Large intestine (tissue), 3 donors: ENCODE data around the gene CEBPG. TPM values are rescaled to one million over a fixed set of nuclear protein-coding genes. Genes with fewer than 3 reads are reported as not detected.

Experiments
- DNase-seq, 2 donors: peaks; one replicate each; pipeline versions ENCODE4 v3.0.0 to v3.0.0-alpha.2; 2013
- H3K27ac ChIP-seq: one replicate; pipeline ENCODE4 v1.5.1; 2013; ENCODE audit warnings: low read length
- H3K27me3 ChIP-seq: 2 replicates; pipeline ENCODE4 v1.6.1; 2013; ENCODE audit warnings: low read length; ENCODE audit not compliant: control insufficient read depth, insufficient read depth
- H3K36me3 ChIP-seq: 2 replicates; pipeline ENCODE4 v1.6.1; 2013; ENCODE audit warnings: low read length; ENCODE audit not compliant: control insufficient read depth, insufficient read depth
- H3K4me1 ChIP-seq: one replicate; pipeline ENCODE4 v1.6.1; 2013; ENCODE audit warnings: low read length; ENCODE audit not compliant: control insufficient read depth, insufficient read depth
- H3K4me3 ChIP-seq: one replicate; pipeline ENCODE4 v1.5.1; 2013; ENCODE audit warnings: low read length
- H3K9me3 ChIP-seq: one replicate; pipeline ENCODE4 v1.6.1; 2013; ENCODE audit warnings: mild to moderate bottlenecking, low read depth, low read length, moderate library complexity; ENCODE audit not compliant: control insufficient read depth
- WGBS: methylation state at CpG from one replicate; pipeline ENCODE4 v1.1.5; 2013; ENCODE audit warnings: low lambda C conversion rate; ENCODE audit not compliant: insufficient coverage; 5-methylcytosine and 5-hydroxymethylcytosine counted together
- polyA plus RNA-seq: library from polyadenylated mRNA; unstranded; fragments of 120-200 nt; gene quantifications from one replicate; pipeline ENCODE4 v1.2.1, GENCODE V29; 2013

Gene CEBPG
- polyA plus RNA-seq, 1 donor, result 62.9 TPM

DNA sequence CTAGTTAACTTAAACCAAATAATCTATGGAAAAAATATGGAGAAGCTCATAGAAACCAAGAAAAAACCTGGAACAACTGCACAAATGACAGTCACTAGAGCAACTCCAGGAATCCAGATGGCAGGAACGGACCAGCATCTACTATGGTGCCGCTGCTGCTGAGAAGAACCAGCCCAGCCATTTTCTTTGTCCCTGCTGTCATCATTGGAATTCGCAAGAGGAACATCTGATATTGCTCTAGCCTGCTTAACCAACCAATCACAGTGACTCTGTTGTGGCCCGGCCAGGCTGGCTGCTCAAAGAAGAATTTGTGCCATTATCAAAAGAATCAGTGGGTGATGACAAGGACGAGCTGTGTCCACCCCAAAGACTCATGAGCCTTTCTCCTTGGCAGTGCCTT is 38.1 kb upstream of the CEBPG start:
- H3K9me3 ChIP-seq, result no peaks in the 10 kb centered on the region
- WGBS, result no CpG with 5 or more reads among the region's 5 CpGs

DNA sequence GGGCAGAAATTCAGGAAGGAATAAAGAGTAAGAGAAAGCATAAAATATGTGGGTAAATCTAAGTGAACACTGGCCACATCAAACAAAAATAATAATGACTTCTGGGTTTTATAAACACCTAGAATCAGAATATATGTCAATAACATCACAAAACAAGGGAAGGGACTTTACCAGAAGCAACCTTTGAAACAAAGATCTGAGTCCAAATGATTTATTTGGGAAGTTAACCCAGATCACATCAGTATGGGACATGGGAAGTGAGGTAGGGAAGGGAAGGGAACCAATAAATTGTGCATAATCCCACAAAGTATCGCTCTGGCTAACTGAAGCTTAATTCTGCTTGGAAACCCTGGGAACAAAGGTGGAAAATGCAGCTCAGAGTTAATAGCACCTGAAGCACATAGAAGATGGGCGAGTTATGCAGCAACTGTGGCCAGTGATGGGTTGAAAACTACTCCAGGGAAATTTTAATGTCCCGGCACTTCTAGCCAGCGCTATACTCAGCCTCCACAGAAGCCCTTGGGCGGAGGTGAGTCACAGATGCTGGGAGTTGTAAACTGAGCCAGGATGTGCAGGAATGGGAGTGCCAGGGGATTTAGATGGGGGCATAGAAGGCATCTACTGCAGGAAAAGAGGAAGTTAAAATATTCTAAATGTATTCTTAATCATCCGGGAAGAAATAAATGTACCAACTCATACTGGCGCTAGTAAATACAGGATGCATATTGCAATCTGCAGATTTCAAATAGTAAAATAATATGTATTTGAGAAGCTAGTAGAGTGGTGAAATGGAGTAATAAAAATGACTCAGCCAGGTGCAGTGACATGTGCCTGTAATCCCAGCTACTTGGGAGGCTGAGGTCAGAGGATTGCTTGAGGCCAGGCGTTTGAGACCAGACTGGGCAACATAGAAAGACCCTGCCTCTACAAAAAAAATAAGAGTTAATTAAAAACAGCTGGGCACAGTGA is 34.2 kb upstream of the CEBPG start:
- H3K27ac ChIP-seq, result no peak overlapping the region
- no peak for DNase-seq
- H3K36me3 ChIP-seq, result no peaks in the 10 kb centered on the region
- H3K4me1 ChIP-seq, result peaks cover 3% of the 10 kb centered on the region
- no peaks in the 10 kb centered on the region for H3K27me3 ChIP-seq
- no peaks in the 10 kb centered on the region for H3K9me3 ChIP-seq
- no peak overlapping the region for H3K4me3 ChIP-seq
- WGBS, result 100% methylated on average over 2 of the region's 8 CpGs

More for the DNA sequence above, 38.1 kb upstream of the CEBPG start:
- DNase-seq, result no peak
- H3K4me1 ChIP-seq, result peaks cover 3% of the 10 kb centered on the region
- H3K27ac ChIP-seq, result no peak overlapping the region
- H3K4me3 ChIP-seq, result no peak overlapping the region
- no peaks in the 10 kb centered on the region for H3K36me3 ChIP-seq
- no peaks in the 10 kb centered on the region for H3K27me3 ChIP-seq

DNA sequence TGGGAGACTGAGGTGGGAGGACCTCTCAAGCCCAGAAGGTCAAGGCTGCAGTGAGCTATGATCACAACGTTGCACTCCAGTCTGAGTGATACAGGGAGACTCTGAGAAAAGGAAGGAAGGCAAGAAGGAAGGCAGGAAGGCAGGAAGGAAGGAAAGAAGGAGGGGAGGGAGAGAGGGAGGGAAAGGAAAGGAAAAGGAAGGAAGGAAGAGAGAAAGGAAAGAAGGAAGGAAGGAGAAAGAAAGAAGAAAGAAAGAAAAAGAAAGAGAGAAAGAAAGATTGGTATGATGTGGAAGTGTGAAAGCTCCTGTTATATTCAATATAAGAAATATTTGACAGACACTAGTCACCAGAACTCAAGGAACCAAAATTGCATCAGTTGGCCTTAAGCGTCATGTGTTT is 32.5 kb upstream of the CEBPG start:
- no peaks in the 10 kb centered on the region for H3K36me3 ChIP-seq
- no peaks in the 10 kb centered on the region for H3K9me3 ChIP-seq
- H3K27me3 ChIP-seq, result no peaks in the 10 kb centered on the region
- H3K4me1 ChIP-seq, result peaks cover 2% of the 10 kb centered on the region
- DNase-seq, result no peak
- no peak overlapping the region for H3K4me3 ChIP-seq
- 40% methylated on average over 1 of the region's 2 CpGs for WGBS
- H3K27ac ChIP-seq, result no peak overlapping the region

DNA sequence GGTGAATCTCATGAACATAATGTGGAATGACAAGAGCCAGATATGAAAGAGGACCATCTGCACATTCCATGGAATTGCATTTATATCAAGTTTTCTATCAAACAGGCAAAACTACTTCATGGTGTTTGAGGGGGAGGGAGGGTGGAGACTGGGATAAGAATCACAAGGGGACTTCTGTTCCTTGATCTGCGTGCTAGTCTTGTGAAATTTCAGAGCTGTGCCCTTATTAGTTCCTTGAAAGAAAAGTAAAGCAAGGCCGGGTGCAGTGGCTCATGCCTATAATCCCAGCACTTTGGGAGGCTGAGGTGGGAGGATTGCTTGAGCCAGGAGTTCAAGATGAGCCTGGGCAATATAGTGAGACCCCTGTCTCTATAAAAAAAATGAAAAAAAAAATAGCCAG is 30.2 kb upstream of the CEBPG start:
- H3K4me3 ChIP-seq, result no peak overlapping the region
- H3K4me1 ChIP-seq, result no peaks in the 10 kb centered on the region
- DNase-seq, result no peak
- no peaks in the 10 kb centered on the region for H3K27me3 ChIP-seq
- H3K36me3 ChIP-seq, result no peaks in the 10 kb centered on the region
- no peak overlapping the region for H3K27ac ChIP-seq
- no CpG with 5 or more reads among the region's 2 CpGs for WGBS
- H3K9me3 ChIP-seq, result no peaks in the 10 kb centered on the region

DNA sequence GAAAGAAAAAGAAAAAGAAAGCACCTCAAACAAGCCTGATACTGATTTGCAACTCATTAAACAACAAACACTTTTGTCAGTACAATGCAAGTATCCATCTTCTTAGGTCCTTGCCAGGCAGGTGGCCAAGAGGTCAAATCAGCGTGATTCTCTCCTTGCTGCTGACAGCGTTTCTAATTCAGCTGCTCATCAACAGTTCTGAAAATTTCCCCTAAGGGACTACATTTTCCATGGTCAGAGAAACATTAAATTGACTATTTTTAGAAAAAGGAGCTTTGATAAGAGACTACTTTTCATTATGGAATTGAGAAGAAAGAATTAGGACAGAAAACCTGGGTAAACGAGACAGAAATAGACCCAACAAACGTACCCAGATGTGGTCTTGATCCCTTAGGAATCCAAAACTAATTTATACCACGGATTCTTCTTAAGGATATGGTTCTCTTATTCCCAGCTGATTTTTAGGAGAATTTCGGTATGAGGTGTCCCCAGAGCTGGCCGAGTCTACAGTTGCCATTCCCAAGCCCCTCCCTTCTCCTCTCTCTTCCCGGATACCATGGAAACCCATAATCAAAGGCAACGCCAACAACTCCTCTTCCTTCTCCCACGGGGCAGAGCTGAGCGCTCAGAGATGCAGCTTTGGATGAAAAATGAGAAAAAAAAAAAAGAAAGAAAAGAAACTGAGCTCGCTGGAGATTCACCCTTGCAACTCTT is 29.5 kb upstream of the CEBPG start:
- no peaks in the 10 kb centered on the region for H3K4me1 ChIP-seq
- no peaks in the 10 kb centered on the region for H3K27me3 ChIP-seq
- WGBS, result no CpG with 5 or more reads among the region's 12 CpGs
- no peak overlapping the region for H3K4me3 ChIP-seq
- no peaks in the 10 kb centered on the region for H3K9me3 ChIP-seq
- H3K36me3 ChIP-seq, result no peaks in the 10 kb centered on the region
- DNase-seq, result no peak
- no peak overlapping the region for H3K27ac ChIP-seq

DNA sequence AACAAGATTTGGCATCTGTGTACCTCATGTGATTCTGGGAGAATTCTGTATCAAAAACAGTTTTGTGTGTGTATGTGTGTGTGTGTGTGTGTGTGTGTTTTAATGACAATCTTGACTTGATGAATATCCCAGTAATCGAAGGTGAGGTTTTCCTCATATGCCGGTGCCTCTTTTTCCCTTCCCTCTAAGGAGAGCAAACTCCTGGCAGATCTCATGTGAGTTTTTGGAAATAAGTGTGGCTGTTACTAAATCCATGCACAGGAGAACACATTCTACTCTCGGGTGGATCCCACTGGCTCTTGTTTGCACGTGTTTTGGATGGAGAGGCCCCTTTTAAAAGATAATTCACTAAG is 29.0 kb upstream of the CEBPG start:
- H3K27me3 ChIP-seq, result no peaks in the 10 kb centered on the region
- H3K4me1 ChIP-seq, result no peaks in the 10 kb centered on the region
- no CpG with 5 or more reads among the region's 4 CpGs for WGBS
- DNase-seq, result no peak
- no peak overlapping the region for H3K27ac ChIP-seq
- no peaks in the 10 kb centered on the region for H3K9me3 ChIP-seq
- no peaks in the 10 kb centered on the region for H3K36me3 ChIP-seq
- H3K4me3 ChIP-seq, result no peak overlapping the region

DNA sequence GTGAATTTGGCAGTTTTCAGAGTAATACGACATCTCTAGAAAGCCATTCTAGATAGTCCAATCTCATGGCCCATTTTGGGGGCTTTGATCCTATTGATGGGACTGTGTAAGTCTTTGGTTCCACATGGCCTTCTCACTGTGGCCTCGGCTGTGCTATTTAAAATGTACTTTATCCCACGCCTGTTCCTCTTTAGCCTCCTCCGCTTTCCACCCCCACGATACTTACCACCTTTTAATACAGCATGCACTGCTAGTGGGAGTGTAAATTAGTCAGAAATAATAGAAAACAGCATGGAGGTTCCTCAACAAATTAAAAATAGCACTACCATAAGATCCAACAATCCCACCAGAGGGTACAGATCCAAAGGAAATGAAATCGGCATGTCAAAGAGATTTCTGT is 28.3 kb upstream of the CEBPG start:
- WGBS, result 93% methylated on average over 3 of the region's 6 CpGs
- H3K9me3 ChIP-seq, result no peaks in the 10 kb centered on the region
- DNase-seq, result no peak
- no peaks in the 10 kb centered on the region for H3K36me3 ChIP-seq
- H3K4me3 ChIP-seq, result no peak overlapping the region
- H3K4me1 ChIP-seq, result no peaks in the 10 kb centered on the region
- no peak overlapping the region for H3K27ac ChIP-seq
- no peaks in the 10 kb centered on the region for H3K27me3 ChIP-seq

DNA sequence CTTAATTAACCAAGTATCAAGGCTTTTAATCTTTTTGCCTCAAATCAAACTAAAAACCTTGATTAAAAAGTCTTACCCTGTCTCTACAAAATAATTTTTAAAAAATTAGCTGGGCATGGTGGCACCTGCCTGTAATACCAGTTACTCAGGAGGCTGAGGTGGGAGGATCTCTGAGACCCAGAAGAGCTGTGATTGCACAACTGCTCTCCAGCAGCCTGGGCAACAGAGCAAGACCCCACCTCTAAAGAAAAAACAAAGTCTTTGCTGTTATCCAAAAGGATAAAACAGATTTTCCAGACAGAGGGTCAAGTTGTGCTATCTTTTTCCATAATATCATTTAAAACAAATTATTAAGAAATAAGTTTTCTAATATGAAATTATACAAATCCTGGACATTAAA is 26.8 kb upstream of the CEBPG start:
- Histone ChIP-seq H3K4me1 (no peaks in the 10 kb centered on the region), H3K27me3 (no peaks in the 10 kb centered on the region), H3K4me3 (no peak overlapping the region), H3K9me3 (no peaks in the 10 kb centered on the region), H3K36me3 (no peaks in the 10 kb centered on the region), H3K27ac (no peak overlapping the region)
- DNase-seq, result no peak

DNA sequence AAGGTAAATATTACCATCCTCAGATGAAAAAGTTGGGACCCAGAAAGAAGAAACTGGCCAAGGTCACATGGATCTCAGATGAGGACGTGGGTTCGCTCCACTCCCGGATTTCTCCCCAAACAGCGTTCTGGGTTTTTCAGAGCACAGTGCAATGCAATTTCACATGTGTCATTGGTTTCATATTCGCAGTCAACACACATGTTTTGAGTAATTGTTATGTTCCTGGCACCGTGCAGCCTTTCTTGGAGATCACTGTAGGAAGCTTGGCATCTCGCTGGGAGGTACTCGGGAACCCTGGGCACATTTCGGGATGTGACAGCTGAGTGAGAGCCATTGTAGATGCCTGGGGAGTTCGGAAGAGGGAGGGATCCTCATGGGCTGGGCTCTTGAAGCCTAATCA is 26.2 kb upstream of the CEBPG start:
- DNase-seq, result no peak
- H3K36me3 ChIP-seq, result no peaks in the 10 kb centered on the region
- no peaks in the 10 kb centered on the region for H3K4me1 ChIP-seq
- H3K4me3 ChIP-seq, result no peak overlapping the region
- no peak overlapping the region for H3K27ac ChIP-seq
- WGBS, result no CpG with 5 or more reads among the region's 10 CpGs
- no peaks in the 10 kb centered on the region for H3K9me3 ChIP-seq
- no peaks in the 10 kb centered on the region for H3K27me3 ChIP-seq

DNA sequence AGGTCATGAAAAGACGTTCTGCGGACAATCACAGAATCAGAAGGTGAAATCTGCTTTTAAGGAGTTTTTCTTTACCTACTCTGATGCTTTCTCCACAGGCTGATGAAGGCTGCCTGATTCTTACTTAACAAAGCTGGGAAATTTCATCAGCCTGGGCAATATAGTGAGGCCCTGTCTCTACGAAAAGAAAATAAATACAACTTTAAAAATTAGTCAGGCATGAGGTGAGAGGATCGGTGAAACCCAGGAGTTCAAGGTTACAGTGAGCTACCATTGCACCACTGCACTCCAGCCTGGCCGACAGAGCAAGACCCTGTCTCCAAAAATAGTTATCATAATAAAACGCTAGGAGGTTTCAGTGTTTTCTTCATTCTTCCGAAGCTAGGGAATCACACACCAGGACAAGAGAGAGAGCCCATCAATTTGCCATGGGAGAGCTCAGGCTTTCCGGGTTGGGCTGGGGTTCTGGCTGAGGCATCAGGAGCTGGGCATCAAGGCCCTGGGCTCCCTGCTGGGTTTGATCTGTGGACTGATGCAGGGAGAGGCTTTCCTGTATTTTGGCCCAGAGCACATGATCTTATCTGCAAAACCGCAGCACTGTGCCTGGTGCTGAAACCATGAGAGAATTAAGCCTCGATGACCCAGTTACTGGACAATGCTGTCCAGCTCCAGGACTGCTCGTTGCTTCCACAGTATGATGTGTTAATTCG is 25.1 kb upstream of the CEBPG start:
- Histone ChIP-seq H3K36me3 (no peaks in the 10 kb centered on the region), H3K27ac (no peak overlapping the region), H3K9me3 (no peaks in the 10 kb centered on the region), H3K27me3 (no peaks in the 10 kb centered on the region), H3K4me1 (no peaks in the 10 kb centered on the region), H3K4me3 (no peak overlapping the region)
- no CpG with 5 or more reads among the region's 12 CpGs for WGBS
- no peak for DNase-seq
